ENCODE results near the gene LRRC7.

The LRRC7 gene

GRCh38 chr1:69776555-69776954 lies 208.8 kb downstream of the LRRC7 start:
- no peak for DNase-seq (ENCODE audit: low spot score)

- no peak for DNase-seq (ENCODE audit: low spot score)
Observed at GRCh38 chr1:69777423-69777822, 209.7 kb downstream of the LRRC7 start.

- DNase-seq (ENCODE audit: low spot score): no peak
Observed at GRCh38 chr1:69777971-69778370, 210.2 kb downstream of the LRRC7 start.

DNA sequence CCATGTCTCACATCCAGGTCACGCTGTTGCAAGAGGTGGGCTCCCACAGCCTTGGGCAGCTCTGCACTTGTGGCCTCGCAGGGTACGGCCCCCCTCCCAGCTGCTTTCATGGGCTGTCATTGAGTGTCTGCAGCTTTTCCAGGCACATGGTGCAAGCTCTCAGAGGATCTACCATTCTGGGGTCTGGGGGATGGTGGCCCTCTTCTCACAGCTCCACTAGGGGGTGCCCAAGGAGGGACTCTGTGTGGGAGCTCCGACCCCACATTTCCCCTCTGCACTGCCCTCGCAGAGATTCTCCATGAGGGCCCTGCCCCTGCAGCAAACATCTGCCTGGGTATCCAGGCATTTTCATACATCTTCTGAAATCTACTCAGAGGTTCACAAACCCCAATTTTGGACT lies 219.4 kb downstream of the LRRC7 start:
- DNase-seq (ENCODE audit: low spot score): no peak

DNA sequence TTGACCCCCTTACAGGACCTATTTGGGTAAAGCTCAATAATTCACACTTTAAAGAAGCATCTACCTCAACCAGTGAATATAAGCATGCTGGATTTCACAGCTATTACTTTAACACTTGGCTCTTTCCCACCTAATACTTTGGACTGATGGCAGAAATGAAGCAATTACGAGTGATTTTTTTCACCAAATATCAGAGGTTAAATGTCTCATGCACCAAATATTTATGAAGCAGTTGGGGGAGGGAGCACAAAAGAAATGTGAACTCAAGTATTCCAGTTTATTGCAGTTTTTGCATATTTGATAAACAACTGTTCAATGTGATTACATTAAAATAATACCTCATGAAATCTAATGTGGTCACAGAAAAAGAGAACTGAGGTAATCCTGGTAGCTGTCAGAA lies 223.6 kb downstream of the LRRC7 start:
- no peak for DNase-seq (ENCODE audit: low spot score)

GRCh38 chr1:69794831-69795230 lies 227.1 kb downstream of the LRRC7 start:
- no peak for DNase-seq (ENCODE audit: low spot score)

DNA sequence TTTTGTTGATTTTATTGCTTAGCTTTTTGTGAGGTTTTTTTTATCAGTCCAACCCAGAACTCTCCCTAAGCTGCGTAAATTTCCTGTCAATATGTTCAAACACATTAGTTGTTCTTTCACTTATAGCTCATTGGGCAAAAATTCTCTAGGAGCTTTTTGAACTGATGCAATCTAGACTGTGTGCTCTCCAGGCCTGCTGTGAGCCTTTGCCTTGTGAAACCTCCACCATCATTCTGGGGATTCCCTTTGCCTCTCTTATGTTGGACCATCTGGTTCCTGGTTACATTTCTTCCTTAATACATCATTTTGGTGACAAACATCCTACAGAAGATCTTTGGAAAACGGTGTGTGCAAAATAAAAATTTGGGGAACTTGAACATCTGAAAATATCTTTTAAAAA lies 247.2 kb downstream of the LRRC7 start:
- DNase-seq (ENCODE audit: low spot score): no peak

DNA sequence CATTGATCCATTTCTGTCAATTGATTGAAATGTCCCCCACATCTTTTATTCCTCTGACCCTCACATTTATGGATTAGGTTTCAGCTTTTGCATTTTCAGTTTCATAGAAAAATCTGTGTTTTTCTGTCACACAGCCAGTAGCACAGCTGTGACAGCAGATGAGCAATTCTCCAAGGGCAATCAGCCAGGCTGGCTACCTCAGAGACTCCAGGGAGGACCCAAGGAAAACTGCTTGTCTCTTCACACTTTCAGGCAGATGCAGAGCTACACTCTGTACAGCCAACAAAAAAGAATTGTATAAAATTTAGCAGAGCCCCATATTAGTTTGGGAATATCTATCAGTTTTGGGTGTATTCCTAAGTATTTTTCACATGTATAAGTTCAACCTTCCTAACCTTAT lies 257.2 kb downstream of the LRRC7 start:
- no peak for DNase-seq (ENCODE audit: low spot score)

DNA sequence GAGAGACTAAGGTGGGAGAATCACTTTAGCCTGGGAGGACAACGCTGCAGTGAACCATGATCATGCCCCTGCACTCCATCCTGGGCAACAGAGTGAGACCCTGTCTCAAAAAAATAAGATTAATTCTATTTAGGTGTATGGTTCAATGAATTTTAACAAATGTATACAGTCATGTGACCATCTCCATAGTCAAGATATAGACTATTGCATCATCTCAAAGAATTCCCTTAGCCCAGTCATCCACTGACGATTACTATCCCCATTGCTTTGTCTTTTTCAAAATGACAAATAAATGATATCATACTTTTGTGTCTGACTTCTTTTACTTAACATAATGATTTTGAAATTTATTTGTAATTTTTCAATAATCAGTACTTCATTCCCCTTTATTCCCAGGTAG lies 260.0 kb downstream of the LRRC7 start:
- no peak for DNase-seq (ENCODE audit: low spot score)

GRCh38 chr1:69833536-69833935 lies 265.8 kb downstream of the LRRC7 start:
- no peak for DNase-seq (ENCODE audit: low spot score)

GRCh38 chr1:69834336-69834735 lies 266.6 kb downstream of the LRRC7 start:
- DNase-seq (ENCODE audit: low spot score): no peak

GRCh38 chr1:69835955-69836354 lies 268.2 kb downstream of the LRRC7 start:
- DNase-seq (ENCODE audit: low spot score): no peak

DNA sequence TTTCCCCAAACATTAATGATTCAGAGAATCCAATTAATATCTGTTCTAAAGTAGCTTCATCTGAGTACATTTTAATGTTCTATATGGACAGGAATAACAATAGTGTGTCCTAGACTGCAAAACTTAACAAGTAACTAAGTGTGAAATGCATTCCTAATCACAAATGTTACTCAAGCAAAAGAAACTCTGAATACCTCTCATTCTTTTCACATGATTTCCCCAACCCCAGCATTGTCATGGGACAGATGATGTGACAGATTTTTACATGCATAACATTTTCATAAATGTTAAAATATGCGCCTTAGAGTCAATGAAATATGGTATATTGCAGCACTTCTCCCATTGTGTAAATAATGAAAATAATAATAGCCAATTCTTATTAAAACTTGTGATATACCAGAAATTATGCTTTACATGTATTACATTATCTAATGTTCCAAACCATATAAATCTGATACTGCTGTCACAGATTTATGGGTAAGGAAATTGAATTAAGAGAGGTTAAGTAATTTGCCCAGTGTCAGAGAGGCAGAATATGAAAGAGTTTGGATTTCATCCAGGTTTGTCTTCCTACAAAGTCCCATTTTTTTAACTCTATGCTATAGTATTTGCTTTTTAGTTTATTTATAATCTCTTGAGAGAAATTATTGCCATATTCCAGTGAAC lies 269.4 kb downstream of the LRRC7 start:
- DNase-seq (ENCODE audit: low spot score): no peak

GRCh38 chr1:69842326-69842725 lies 274.6 kb downstream of the LRRC7 start:
- DNase-seq (ENCODE audit: low spot score): no peak

- no peak for DNase-seq (ENCODE audit: low spot score)
Observed at GRCh38 chr1:69845655-69846054, 277.9 kb downstream of the LRRC7 start.

DNA sequence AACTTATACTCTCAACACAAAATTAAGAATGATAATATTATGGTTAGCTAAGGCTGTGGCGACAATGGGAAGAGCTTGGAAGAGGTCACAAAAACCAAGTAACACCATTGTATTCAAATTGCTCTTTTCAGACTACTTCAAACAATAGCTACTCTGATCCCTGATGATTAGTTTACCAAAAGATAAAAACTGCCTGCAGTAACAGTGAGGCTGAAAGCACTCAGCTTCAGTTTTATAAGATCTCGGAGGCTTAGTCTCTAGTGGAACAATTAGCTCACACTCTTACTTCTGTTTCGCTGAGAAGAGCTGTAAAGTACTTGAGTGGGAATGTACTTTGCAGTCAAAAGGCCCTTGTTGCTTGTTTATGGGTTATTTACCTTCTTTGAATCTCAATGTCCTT lies 278.5 kb downstream of the LRRC7 start:
- no peak for DNase-seq (ENCODE audit: low spot score)

DNA sequence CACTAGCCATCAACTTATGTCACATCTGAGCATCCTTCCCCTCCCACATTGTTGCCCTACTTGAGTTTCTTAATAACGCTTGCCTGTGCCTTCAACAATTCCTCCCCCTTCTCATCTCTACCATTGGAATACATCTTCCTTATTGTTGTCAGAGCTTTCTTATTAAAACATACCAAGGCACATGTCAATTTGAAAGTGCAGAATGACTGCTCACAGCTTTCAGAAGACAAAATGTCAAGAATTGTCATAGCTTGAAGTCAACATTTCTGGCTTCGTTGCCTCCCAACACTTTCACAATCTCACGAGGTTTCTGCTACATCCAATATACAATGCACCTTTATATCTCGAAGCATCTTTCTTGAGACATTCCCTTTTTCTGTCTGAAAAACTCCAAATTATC lies 279.9 kb downstream of the LRRC7 start:
- no peak for DNase-seq (ENCODE audit: low spot score)

GRCh38 chr1:69852151-69852550 lies 284.4 kb downstream of the LRRC7 start:
- no peak for DNase-seq (ENCODE audit: low spot score)

DNA sequence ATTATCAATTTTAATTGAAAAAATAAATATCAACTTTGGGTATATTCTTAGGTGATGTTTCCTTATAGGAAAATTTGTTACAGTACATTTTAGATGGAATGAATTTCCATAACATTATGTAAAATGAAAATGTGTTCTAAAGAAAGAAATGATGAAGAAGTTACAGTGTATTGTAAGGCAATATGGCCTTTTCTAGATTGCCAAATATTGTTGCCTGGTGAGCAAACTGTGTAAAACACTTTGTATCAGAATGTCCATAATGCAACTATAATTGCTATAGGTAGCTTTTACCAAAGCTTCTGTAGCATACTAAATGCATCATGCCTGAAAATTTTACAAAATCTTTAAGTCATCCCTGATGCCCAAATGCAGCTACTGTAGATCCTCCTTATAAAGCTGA lies 285.0 kb downstream of the LRRC7 start:
- DNase-seq (ENCODE audit: low spot score): no peak

DNA sequence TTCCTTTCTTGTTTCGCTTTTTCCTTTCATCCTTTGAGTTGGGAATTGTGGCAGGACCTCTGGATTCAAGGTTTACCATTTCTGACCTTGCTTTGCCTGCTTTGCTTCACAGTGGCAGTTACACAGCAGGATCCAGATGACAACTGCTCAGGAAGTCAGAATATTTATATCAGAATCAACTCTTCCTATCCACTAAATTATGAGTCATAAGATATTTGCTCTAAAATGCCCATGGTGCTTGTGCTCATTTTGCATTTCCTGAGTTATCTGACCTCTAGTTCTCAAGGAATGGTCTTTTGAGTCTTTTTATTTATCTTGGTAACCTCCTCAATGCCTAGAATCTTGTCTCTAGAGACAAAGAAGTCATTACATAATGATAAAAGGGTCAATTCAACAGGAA lies 290.8 kb downstream of the LRRC7 start:
- no peak for DNase-seq (ENCODE audit: low spot score)

GRCh38 chr1:69861641-69862040 lies 293.9 kb downstream of the LRRC7 start:
- DNase-seq (ENCODE audit: low spot score): no peak

DNA sequence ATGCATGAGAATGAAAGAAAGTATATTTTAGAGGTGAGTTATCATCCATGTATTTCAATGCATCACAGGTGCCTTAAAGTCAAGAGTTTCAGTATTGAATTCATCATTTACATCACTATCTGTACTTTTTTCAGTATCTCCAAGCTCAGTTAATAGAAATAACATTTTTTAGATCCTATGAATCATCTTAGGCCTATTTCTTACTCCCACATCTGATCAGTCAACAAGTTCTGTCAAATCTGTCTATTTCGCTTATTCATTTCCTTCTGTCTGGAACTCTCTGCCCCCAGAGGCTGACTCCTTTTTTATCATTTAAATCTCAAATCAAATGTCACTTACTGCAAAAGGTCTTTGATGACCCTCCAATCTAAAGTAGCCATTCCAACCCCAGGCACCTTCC lies 295.2 kb downstream of the LRRC7 start:
- DNase-seq (ENCODE audit: low spot score): no peak

DNA sequence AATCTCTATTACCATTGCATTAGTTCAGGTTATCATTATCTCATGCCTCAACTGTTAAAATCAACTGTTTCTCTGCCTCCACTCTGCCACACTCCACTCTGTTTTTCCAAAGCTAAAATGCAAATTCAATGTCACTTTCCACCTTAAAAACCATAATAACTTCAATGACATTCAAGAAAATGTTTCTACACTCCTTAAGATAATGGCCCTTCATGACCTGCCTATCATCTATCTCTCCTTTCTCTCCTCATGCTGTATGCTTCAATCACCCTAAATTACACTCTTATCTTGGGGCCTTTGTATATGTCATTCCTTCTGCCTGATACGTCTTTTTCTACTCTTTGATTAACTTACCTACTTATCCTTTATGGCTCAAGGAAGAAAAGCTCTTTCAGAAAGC lies 296.0 kb downstream of the LRRC7 start:
- no peak for DNase-seq (ENCODE audit: low spot score)

DNA sequence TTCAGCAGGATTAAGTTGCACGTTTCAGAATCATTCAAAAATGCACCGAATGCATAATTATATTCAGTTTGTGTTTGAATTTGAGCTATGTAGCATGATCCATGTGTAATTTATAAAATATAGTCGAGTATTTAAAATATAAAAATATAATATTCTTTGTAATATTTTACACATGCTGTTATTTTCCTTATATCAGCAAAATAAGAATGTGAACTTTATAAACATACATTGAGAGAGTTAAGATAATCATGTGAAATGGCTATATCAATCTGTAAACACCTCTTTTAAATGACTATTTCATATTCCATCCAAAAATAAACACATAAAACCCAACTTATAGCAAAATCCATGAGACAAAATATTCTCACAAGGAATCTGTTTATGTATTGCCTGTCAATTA lies 303.7 kb downstream of the LRRC7 start:
- no peak for DNase-seq (ENCODE audit: low spot score)

- DNase-seq (ENCODE audit: low spot score): no peak
Observed at GRCh38 chr1:69878338-69878737, 310.6 kb downstream of the LRRC7 start.

Measured in hematopoietic multipotent progenitor cell treated with erythropoietin and hydrocortisone succinate and interleukin-3 and kit ligand, for 15 days (in vitro differentiated cells).